Measurements from ENCODE around the gene RNF168.
"Not testable (repeated sequence)": the region's sequence is repeated elsewhere in the genome, so short reads cannot be mapped to it uniquely, and the experiment has no call there.

GRCh38 chr3:196504077-196504398 is 470 bp upstream of the RNF168 start:
- TF ChIP-seq CTCF, POLR2A, EP300 (IDR thresholded peaks at IDR 0.05): not testable (repeated sequence)
